ENCODE results near the gene DUOX1. TPM values are rescaled to one million over a fixed set of nuclear protein-coding genes. Genes with fewer than 3 reads are reported as not detected.

DUOX1 gene
- total RNA-seq, 1 experiment from 2014 or later: 19.6 TPM

DNA sequence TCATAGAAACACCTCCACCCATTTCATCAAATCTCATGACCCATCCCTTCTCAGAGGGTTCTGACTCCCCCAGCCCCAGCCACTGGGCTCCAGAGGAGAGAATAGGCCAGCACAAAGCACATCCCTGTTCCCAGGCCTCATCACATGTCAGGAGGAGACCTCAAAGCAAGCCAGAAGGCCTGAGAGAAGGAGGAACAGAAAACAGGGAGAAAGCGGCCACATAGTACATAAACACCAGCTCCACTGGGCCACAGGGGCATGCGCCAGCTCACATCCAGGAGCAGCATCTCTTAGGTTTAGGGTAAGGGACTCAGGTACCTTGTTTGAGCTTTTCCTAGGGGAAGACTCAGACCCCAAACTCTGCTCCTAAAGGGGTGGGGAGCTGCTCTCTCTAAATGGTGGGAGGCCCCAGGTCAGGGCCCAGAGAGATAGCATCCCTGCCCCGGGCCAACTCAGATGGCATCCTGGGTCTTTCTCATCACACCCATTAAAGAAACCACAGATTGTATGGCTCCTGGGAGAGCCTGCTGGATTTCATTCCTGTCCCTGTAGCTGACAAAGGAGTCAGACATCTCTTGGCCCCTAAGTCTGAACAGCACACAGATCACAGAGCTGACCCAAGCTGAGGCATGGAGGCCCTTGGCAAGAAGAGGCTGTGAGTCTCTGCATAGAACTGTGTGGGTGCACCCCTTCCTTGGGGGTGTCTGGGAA, 55.4 kb downstream of the DUOX1 start:
- Histone ChIP-seq H3K27me3 (ENCODE audit: insufficient read depth, low read length) (no peaks in the 10 kb centered on the region), H3K79me2 (ENCODE audit: insufficient read depth, low read length) (no peaks in the 10 kb centered on the region), H3K4me1 (ENCODE audit: control insufficient read depth in 1 of 2, insufficient read depth in 2 of 2, low read length in 2 of 2) (peaks cover 9 to 30% of the 10 kb centered on the region in 2 experiments), H3K4me2 (ENCODE audit: low read length) (no peak overlapping the region), H3K4me3 (replicated peaks in 1 of 2; ENCODE audit: low read depth in 1 of 2, low read length in 2 of 2) (no peak overlapping the region), H3K9ac (ENCODE audit: low read length) (no peak overlapping the region), H2AFZ (ENCODE audit: low read depth, low read length, poor library complexity, severe bottlenecking) (no peak overlapping the region), H3K9me2 (ENCODE audit: insufficient read depth) (no peaks in the 10 kb centered on the region), H3K36me3 (ENCODE audit: control insufficient read depth in 1 of 2, insufficient read depth in 2 of 2, low read length in 2 of 2) (no peaks in the 10 kb centered on the region), H3K27ac (ENCODE audit: low read depth, low read length) (no peak overlapping the region), H3K9me3 (ENCODE audit: control insufficient read depth in 1 of 2, insufficient read depth in 1 of 2, low read depth in 1 of 2, low read length in 2 of 2) (no peaks in the 10 kb centered on the region), H4K20me1 (ENCODE audit: insufficient read depth) (no peaks in the 10 kb centered on the region)
- TF ChIP-seq, protein P1, sequence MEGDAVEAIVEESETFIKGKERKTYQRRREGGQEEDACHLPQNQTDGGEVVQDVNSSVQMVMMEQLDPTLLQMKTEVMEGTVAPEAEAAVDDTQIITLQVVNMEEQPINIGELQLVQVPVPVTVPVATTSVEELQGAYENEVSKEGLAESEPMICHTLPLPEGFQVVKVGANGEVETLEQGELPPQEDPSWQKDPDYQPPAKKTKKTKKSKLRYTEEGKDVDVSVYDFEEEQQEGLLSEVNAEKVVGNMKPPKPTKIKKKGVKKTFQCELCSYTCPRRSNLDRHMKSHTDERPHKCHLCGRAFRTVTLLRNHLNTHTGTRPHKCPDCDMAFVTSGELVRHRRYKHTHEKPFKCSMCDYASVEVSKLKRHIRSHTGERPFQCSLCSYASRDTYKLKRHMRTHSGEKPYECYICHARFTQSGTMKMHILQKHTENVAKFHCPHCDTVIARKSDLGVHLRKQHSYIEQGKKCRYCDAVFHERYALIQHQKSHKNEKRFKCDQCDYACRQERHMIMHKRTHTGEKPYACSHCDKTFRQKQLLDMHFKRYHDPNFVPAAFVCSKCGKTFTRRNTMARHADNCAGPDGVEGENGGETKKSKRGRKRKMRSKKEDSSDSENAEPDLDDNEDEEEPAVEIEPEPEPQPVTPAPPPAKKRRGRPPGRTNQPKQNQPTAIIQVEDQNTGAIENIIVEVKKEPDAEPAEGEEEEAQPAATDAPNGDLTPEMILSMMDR (IDR thresholded peaks at IDR 0.05 in 2 of 3, conservative IDR thresholded peaks at IDR 0.05 in 1 of 3; ENCODE audit: borderline replicate concordance in 1 of 3, insufficient read depth in 1 of 3, low read depth in 2 of 3, low read length in 2 of 3): no peak
- TF ChIP-seq ZFX (IDR thresholded peaks at IDR 0.05): no peak
- no peak for TF ChIP-seq ELF1 (IDR thresholded peaks at IDR 0.05; ENCODE audit: borderline replicate concordance, low read depth)
- no peak for TF ChIP-seq SP1 (IDR thresholded peaks at IDR 0.05; ENCODE audit: low read depth)
- TF ChIP-seq, protein P2, sequence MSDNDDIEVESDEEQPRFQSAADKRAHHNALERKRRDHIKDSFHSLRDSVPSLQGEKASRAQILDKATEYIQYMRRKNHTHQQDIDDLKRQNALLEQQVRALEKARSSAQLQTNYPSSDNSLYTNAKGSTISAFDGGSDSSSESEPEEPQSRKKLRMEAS (IDR thresholded peaks at IDR 0.05): no peak
- TF ChIP-seq RAD21 (IDR thresholded peaks at IDR 0.05; ENCODE audit: low read depth): no peak
- TF ChIP-seq SIN3A (IDR thresholded peaks at IDR 0.05; ENCODE audit: low read depth): no peak
- POLR2A ChIA-PET: no interaction called here
- intact Hi-C loops (cut with micrococcal nuclease): no loop called here
- ATAC-seq: no peak
- BruUV-seq (replicated peaks): no TSS peak
- no peak for DNase-seq (ENCODE audit: low read depth, low spot score)
- CTCF ChIA-PET: interaction anchor here (0.9 to 2.0 kb wide), 4 partner anchors 18 to 67 kb away, joined by 3 to 6 read pairs (median 3); no protein-coding TSS in a partner anchor
- RAD21 ChIA-PET (ENCODE audit: low non-redundant PET in 1 of 2, low total read pairs in 2 of 2, uncharacterized antibody in 2 of 2, unreplicated experiment in 2 of 2): no interaction called here

Data from HCT116 (cell line).